ENCODE measurements around the gene CCDC175.

- no peak for TF ChIP-seq CTCF (conservative IDR thresholded peaks at IDR 0.05 in 1 of 2, IDR thresholded peaks at IDR 0.05 in 1 of 2; ENCODE audit: extremely low read depth in 1 of 2, insufficient read depth in 1 of 2, low read depth in 1 of 2, low read length in 2 of 2)
- no peak for TF ChIP-seq EZH2 (IDR thresholded peaks at IDR 0.05; ENCODE audit: borderline replicate concordance, low read length)
These were observed 100.9 kb downstream of the CCDC175 start for GRCh38 chr14:59475709-59476108.

Data from mammary epithelial cell (primary cell).